Measurements from ENCODE around the gene ZPR1. TPM values are rescaled to one million over a fixed set of nuclear protein-coding genes. Genes with fewer than 3 reads are reported as not detected.
A peak's percentile ranks its signal among the peaks of the same experiment; 100 is the strongest.

The ZPR1 gene
- total and polyA plus RNA-seq, 2 of the 4 experiments (the other 2 are of a cell fraction): 40.8 to 52.0 TPM

- Histone ChIP-seq H4K5ac (ENCODE audit: low read depth, low read length) (peak overlapping the region; percentile 32; the same call in 1 of the 2 replicates), H3K18ac (ENCODE audit: low read depth, low read length) (no peak overlapping the region), H4K20me1 (ENCODE audit: insufficient read depth, low read length) (no peaks in the 10 kb centered on the region), H2AK9ac (replicated peaks; ENCODE audit: low read depth, low read length, poor library complexity) (peak overlapping the region; percentile 79), H3K27me3 (ENCODE audit: control insufficient read depth, insufficient read depth, low read length) (peaks cover 3% of the 10 kb centered on the region; the same call in 1 of the 2 replicates), H3K9me1 (ENCODE audit: insufficient read depth, low read length) (no peaks in the 10 kb centered on the region; the same call in 1 of the 2 replicates), H2BK5ac (ENCODE audit: low read depth, low read length, poor library complexity, severe bottlenecking) (no peak overlapping the region), H3K4me2 (ENCODE audit: low read depth, low read length) (peak overlapping the region; percentile 37), H3K36me3 (ENCODE audit: control insufficient read depth, insufficient read depth, low read length) (no peaks in the 10 kb centered on the region), H3K14ac (replicated peaks; ENCODE audit: low read depth, low read length) (no peak overlapping the region), H3K56ac (ENCODE audit: extremely low read depth, insufficient read depth, low read length) (no peak overlapping the region), H3K4me3 (ENCODE audit: insufficient read depth, low read depth, low read length) (peak overlapping the region; percentile 13; the same call in 1 of the 2 replicates), H4K8ac (ENCODE audit: low read depth in 2 of 2, low read length in 2 of 2) (peak overlapping the region; percentile 58 to 84; a peak in 3 of 4 replicates), H3K4me1 (ENCODE audit: control insufficient read depth, insufficient read depth, low read length) (peaks cover 3% of the 10 kb centered on the region; the same call in 1 of the 2 replicates), H3K23ac (ENCODE audit: low read depth, low read length) (no peak overlapping the region), H2BK20ac (ENCODE audit: low read depth, low read length) (no peak overlapping the region), H3K79me1 (ENCODE audit: low read depth in 1 of 2, low read length in 2 of 2) (no peaks in the 10 kb centered on the region), H3K4ac (ENCODE audit: low read depth, low read length) (peak overlapping the region; percentile 14; the same call in 1 of the 2 replicates), H2BK15ac (ENCODE audit: low read depth, low read length) (no peak overlapping the region; the same call in 1 of the 3 replicates), H2BK120ac (ENCODE audit: low read depth, low read length) (no peak overlapping the region), H2AFZ (replicated peaks; ENCODE audit: low read length, poor library complexity) (peak overlapping the region; percentile 98), H2AK5ac (ENCODE audit: low read depth, low read length) (peak overlapping the region; percentile 19; the same call in 1 of the 2 replicates), H3K9me3 (ENCODE audit: control insufficient read depth, insufficient read depth, low read length) (no peaks in the 10 kb centered on the region), H3K9ac (ENCODE audit: low read depth, low read length) (no peak overlapping the region), H4K91ac (ENCODE audit: insufficient read depth, low read depth, low read length) (0 out of 2 replicates have a peak overlapping the region, but pooled peaks have one; percentile 17), H3K27ac (ENCODE audit: insufficient read depth, low read length) (peak overlapping the region; percentile 3; the same call in 1 of the 2 replicates)
- WGBS, 2 experiments (ENCODE audit: extremely low coverage in 2 of 2, insufficient read length in 1 of 2): 7% methylated on average over 37 of the region's 57 CpGs; no CpG with 5 or more reads in 1 of the 2 experiments
- ChIA-PET CTCF (interaction anchor here (0.6 to 1.9 kb wide), 18 partner anchors 9 to 272 kb away, joined by 3 to 30 read pairs (median 4); partner anchors contain the start of gene APOA5), POLR2A (ENCODE audit: unreplicated experiment) (interaction anchor here (0.7 kb wide), 1 partner anchor 43 kb away, joined by 3 read pairs; no protein-coding TSS in a partner anchor)
- TF ChIP-seq ELK1 (IDR thresholded peaks at IDR 0.05; ENCODE audit: borderline replicate concordance, low read depth, low read length) (no peak), MXI1 (IDR thresholded peaks at IDR 0.05; ENCODE audit: borderline replicate concordance, low read depth, low read length) (peak; percentile 67), SMC3 (IDR thresholded peaks at IDR 0.05; ENCODE audit: low read depth, low read length) (peak; percentile 70), BHLHE40 (IDR thresholded peaks at IDR 0.05; ENCODE audit: low read depth, low read length) (peak; percentile 75), NFE2L2 (IDR thresholded peaks at IDR 0.05; ENCODE audit: low read depth, low read length) (no peak), CTCF (conservative IDR thresholded peaks at IDR 0.05; ENCODE audit: low read depth, low read length) (peak; percentile 67), MAZ (IDR thresholded peaks at IDR 0.05; ENCODE audit: borderline replicate concordance, low read depth, low read length) (no peak; the same call in 1 of the 2 replicates), RAD21 (IDR thresholded peaks at IDR 0.05; ENCODE audit: low read length) (peak; percentile 61), CHD1 (IDR thresholded peaks at IDR 0.05; ENCODE audit: low read depth, low read length) (no peak), POLR2A (IDR thresholded peaks at IDR 0.05; ENCODE audit: low read depth, low read length) (no peak)
- intact Hi-C loops (cut with micrococcal nuclease): loop anchor here (1.0 kb wide), 1 partner anchor 48 kb away; the partner anchor contains the start of gene ZPR1
- in situ Hi-C loops (cut with MboI; ENCODE audit: low sequenced_read_pairs): no loop called here
- ATAC-seq (ENCODE audit: low read depth) (peak; percentile 95), DNase-seq (peak; percentile 93)
- dilution Hi-C loops (cut with HindIII; ENCODE audit: low sequenced_read_pairs, unreplicated experiment): no loop called here
- BruUV-seq (replicated peaks): no TSS peak
Measured at GRCh38 chr11:116835791-116836631, 48.2 kb upstream of the ZPR1 start.
